Stimulated activated naive CD8-positive, alpha-beta T cell treated with anti-CD3 and anti-CD28 coated beads, Interleukin-15, amount 100 ng/mL, for 72 hours (primary cell): ENCODE measurements around the gene TEDC1.

Source experiments
- ATAC-seq: fragments of 150-1000 bp; cut with Tn5 transposase; 2 replicates; pipeline ENCODE4 v1.10.0; 2021; ENCODE audit warnings: mild to moderate bottlenecking, moderate library complexity
- DNase-seq, 2 donors: peaks; one replicate each; pipeline ENCODE4 v3.0.0; 2021 to 2022
- H3K27ac Mint-ChIP-seq, 2 donors: one replicate each; pipeline ENCODE4 v1.8.0; 2022; ENCODE audit warnings: mild to moderate bottlenecking in 2 of 2, mixed read lengths in 2 of 2, moderate library complexity in 2 of 2
- H3K27me3 Mint-ChIP-seq: one replicate; pipeline ENCODE4 v1.8.0; 2022; ENCODE audit warnings: mixed read lengths
- H3K4me1 Mint-ChIP-seq: one replicate; pipeline ENCODE4 v1.8.0; 2022; ENCODE audit warnings: mild to moderate bottlenecking, mixed read lengths
- H3K4me3 Mint-ChIP-seq, 2 donors: one replicate each; pipeline ENCODE4 v1.8.0; 2022; ENCODE audit warnings: mild to moderate bottlenecking in 2 of 2, mixed read lengths in 2 of 2, moderate library complexity in 1 of 2
- H3K9me3 Mint-ChIP-seq, 2 donors: one replicate each; pipeline ENCODE4 v1.8.0; 2022; ENCODE audit warnings: mixed read lengths in 2 of 2

TEDC1 gene, protein sequence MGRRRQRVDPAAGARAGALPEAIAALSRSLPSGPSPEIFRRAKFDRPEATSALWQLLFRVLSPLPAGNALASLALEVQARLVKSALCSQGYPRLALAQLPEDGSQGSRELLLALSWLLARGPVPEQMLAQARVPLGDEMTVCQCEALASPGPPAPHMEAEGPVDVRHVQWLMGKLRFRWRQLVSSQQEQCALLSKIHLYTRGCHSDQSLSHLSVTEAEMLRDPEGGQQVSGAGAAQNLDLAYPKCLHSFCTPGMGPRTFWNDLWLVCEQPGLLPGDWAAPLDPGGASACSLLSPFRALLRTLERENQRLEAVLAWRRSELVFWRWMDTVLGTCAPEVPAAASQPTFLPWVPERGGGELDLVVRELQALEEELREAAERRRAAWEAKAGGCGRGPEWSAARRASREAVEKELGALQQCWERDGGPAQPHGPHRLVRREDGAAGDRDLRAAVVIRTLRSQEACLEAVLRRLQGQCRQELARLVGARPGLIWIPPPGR

GRCh38 chr14:105490572-105491365 lies at the start of gene TEDC1:
TEDC1 (plus strand) TSS chr14:105491246; CDS start chr14:105491376, 130 bp downstream.
- Mint-ChIP-seq H3K4me1 (peaks cover 43% of the 10 kb centered on the region), H3K27ac (peak within 1 kb of the TSS; percentile 92 to 94), H3K27me3 (peaks cover 6% of the 10 kb centered on the region), H3K4me3 (peak within 1 kb of the TSS; percentile 84 to 93), H3K9me3 (no peaks in the 10 kb centered on the region)
- DNase-seq (peak; percentile 99 to 100), ATAC-seq (peak; percentile 84)

- Mint-ChIP-seq H3K4me1 (peaks cover 6% of the 10 kb centered on the region), H3K9me3 (no peaks in the 10 kb centered on the region), H3K27ac (peak overlapping the region in 1 of 2 donors; percentile 81), H3K4me3 (no peak overlapping the region), H3K27me3 (no peaks in the 10 kb centered on the region)
- ATAC-seq, result no peak
- no peak for DNase-seq
Observed at GRCh38 chr14:105442125-105442524, 48.9 kb upstream of the TEDC1 start.

GRCh38 chr14:105442834-105443233 lies 48.2 kb upstream of the TEDC1 start:
- ATAC-seq (no peak), DNase-seq (no peak)
- Mint-ChIP-seq H3K4me3 (no peak overlapping the region), H3K27ac (peak overlapping the region in 1 of 2 donors; percentile 87), H3K27me3 (no peaks in the 10 kb centered on the region), H3K9me3 (no peaks in the 10 kb centered on the region), H3K4me1 (peaks cover 10% of the 10 kb centered on the region)

DNA sequence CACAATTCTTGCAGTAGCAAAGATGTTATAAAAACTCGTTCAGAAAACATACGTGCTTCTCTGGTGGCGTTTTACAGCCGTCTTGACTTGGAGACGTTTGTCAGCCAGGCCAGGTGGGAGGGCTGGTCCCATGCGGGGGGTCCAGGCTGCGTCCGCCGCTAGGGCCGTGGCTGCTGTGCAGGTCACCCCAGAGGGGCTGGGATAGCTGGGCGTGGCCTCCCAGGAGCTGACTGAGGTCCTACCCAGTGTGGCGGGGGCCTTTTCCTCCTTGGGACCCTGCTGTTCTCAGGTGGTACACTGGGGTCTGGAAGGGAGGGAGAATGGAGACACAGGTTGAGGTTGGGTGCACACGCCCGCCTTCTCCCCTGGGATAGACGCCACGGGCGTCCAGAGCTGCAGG lies 46.2 kb upstream of the TEDC1 start:
- DNase-seq (no peak), ATAC-seq (no peak)
- H3K4me3 Mint-ChIP-seq, result no peak overlapping the region
- H3K9me3 Mint-ChIP-seq, result no peaks in the 10 kb centered on the region
- H3K27ac Mint-ChIP-seq, result no peak overlapping the region
- H3K27me3 Mint-ChIP-seq, result no peaks in the 10 kb centered on the region
- H3K4me1 Mint-ChIP-seq, result peaks cover 14% of the 10 kb centered on the region

GRCh38 chr14:105445290-105445689 lies 45.8 kb upstream of the TEDC1 start:
- ATAC-seq (no peak), DNase-seq (no peak)
- H3K4me3 Mint-ChIP-seq, result no peak overlapping the region
- peaks cover 14% of the 10 kb centered on the region for H3K4me1 Mint-ChIP-seq
- peak overlapping the region in 1 of 2 donors; percentile 78 for H3K27ac Mint-ChIP-seq
- no peaks in the 10 kb centered on the region for H3K27me3 Mint-ChIP-seq
- no peaks in the 10 kb centered on the region for H3K9me3 Mint-ChIP-seq

DNA sequence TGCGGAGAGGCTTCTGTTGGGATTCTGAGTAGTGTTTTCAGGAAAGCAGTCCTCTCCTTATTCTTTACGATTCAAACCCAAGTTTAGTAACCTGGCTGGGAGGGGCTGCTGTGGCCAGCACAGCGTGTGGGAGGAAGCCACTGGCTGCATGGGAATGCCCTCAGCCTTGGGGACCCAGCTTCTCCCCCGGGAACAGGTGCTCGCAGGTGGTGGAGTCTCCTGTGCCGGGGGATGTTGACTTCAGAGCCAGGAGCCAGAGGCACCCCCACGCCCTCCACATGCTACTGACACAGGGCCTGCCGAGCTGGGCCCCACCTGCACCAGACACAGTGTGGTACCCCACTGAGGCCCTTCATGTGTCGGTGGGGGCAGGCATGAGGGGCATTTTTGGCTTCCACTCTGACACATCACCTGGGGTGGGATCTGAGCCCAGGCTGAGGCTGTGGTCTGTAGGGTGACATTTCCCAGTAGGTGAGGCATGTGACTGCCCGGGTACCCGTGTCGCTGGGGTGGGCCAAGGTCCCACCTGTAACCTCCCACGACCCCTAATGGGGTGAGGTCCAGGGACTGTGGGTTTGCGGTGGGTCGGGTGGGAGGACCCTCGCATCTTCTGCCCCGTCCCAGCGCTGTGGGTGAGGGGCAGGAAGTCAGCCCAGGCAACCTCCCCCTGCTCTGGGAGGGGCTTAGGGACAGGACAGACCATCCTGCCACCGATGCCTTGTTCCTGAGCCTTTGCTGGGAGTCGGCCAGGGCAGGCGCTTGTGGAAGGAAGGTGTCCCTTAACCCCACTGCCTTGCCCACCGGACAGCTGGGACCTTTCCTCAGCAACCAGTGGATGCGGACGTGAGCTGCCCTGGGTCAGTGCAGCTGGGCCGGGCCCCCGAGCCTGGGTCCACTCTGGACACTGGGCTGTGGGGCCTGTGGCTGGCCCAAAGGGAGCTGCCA lies 44.9 kb upstream of the TEDC1 start:
- Mint-ChIP-seq H3K27me3 (no peaks in the 10 kb centered on the region), H3K4me3 (no peak overlapping the region), H3K27ac (peak overlapping the region in 1 of 2 donors; percentile 42), H3K4me1 (peaks cover 14% of the 10 kb centered on the region), H3K9me3 (no peaks in the 10 kb centered on the region)
- ATAC-seq (no peak), DNase-seq (no peak)

GRCh38 chr14:105446971-105447370 lies 44.1 kb upstream of the TEDC1 start:
- ATAC-seq (no peak), DNase-seq (no peak)
- peak overlapping the region in 1 of 2 donors; percentile 63 for H3K27ac Mint-ChIP-seq
- no peaks in the 10 kb centered on the region for H3K9me3 Mint-ChIP-seq
- H3K4me3 Mint-ChIP-seq, result no peak overlapping the region
- H3K4me1 Mint-ChIP-seq, result peaks cover 14% of the 10 kb centered on the region
- no peaks in the 10 kb centered on the region for H3K27me3 Mint-ChIP-seq

DNA sequence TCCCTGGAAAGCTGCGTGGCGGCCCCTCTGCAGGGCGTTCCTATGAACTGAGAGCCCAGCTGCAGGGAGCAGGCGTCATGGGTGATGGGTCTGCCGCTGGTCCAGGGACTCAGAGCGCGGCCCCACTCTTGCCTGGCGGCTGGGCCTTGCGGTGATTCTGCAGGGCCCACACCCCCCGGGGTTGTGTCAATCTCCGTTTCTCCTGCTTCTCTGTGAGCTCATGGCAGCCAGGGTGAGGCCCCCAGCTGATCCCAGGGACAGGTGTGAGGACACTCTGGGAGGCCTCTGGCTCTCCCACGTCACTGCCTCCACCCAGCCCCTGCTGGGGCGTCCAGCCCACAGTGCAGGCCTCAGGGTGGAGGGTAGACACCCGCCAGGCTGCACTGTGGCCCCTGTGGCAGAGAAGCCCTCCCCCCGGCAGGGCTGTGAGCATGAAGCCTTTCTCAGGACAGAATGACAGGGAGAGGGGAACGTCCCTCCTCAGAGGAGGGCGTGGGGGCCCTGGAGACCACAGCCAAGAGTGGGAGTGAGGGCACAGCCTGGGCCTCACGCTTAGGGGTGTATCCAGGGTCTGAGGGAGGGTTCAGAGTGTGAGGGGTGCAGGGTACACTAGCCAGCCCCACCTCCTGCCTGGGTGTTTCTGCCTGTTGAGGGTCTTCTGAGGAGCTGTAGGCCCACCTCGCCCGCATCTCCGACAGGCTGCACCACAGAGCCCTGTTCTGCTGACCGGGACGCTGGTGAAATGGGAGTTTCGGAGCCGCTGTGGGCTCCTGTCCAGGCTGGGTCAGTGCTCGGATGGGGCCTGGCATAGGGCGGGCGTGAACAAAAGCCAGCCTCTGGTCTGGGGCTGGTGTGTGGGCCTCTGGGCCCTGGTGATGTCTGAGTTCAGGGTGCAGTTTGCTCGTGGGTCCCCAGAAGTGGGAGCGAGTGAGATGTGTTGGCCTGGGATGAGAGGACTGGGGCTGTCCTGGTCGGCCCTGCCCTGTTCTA lies 43.1 kb upstream of the TEDC1 start:
- ATAC-seq, result peak; percentile 6
- Mint-ChIP-seq H3K9me3 (no peaks in the 10 kb centered on the region), H3K4me3 (no peak overlapping the region), H3K4me1 (peaks cover 20% of the 10 kb centered on the region), H3K27me3 (no peaks in the 10 kb centered on the region), H3K27ac (no peak overlapping the region)
- DNase-seq, result no peak

DNA sequence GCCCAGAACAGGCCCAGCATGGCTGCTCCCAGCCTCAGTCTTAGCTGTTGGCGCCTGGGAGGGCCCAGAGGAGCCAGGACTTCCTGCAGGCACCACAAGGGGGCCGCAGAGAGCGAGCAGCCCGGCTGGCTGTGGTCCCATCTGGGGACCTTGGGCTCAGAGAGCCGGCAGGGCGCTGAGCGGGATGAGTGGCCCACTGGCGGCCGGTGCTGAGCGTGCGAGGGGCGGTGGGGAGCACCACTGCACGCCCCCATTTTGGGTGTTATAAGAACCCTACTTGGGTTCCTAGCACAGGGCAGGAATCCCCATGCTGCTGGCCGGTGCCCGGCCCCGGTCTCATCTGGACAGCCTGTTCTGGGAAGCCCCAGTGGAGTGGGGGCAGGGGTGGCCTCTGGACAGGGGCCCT lies 42.3 kb upstream of the TEDC1 start:
- Mint-ChIP-seq H3K4me1 (peaks cover 24% of the 10 kb centered on the region), H3K27me3 (no peaks in the 10 kb centered on the region), H3K27ac (no peak overlapping the region), H3K4me3 (no peak overlapping the region), H3K9me3 (no peaks in the 10 kb centered on the region)
- DNase-seq (peak; percentile 52 to 61), ATAC-seq (peak; percentile 74)

GRCh38 chr14:105449276-105450122 lies 41.5 kb upstream of the TEDC1 start:
- DNase-seq, result no peak
- Mint-ChIP-seq H3K9me3 (no peaks in the 10 kb centered on the region), H3K4me3 (no peak overlapping the region), H3K27ac (no peak overlapping the region), H3K4me1 (peaks cover 30% of the 10 kb centered on the region), H3K27me3 (no peaks in the 10 kb centered on the region)
- peak; percentile 33 for ATAC-seq

GRCh38 chr14:105450123-105450505 lies 40.9 kb upstream of the TEDC1 start:
- ATAC-seq (no peak), DNase-seq (no peak)
- Mint-ChIP-seq H3K4me1 (peaks cover 30% of the 10 kb centered on the region), H3K4me3 (no peak overlapping the region), H3K9me3 (no peaks in the 10 kb centered on the region), H3K27ac (no peak overlapping the region), H3K27me3 (no peaks in the 10 kb centered on the region)

DNA sequence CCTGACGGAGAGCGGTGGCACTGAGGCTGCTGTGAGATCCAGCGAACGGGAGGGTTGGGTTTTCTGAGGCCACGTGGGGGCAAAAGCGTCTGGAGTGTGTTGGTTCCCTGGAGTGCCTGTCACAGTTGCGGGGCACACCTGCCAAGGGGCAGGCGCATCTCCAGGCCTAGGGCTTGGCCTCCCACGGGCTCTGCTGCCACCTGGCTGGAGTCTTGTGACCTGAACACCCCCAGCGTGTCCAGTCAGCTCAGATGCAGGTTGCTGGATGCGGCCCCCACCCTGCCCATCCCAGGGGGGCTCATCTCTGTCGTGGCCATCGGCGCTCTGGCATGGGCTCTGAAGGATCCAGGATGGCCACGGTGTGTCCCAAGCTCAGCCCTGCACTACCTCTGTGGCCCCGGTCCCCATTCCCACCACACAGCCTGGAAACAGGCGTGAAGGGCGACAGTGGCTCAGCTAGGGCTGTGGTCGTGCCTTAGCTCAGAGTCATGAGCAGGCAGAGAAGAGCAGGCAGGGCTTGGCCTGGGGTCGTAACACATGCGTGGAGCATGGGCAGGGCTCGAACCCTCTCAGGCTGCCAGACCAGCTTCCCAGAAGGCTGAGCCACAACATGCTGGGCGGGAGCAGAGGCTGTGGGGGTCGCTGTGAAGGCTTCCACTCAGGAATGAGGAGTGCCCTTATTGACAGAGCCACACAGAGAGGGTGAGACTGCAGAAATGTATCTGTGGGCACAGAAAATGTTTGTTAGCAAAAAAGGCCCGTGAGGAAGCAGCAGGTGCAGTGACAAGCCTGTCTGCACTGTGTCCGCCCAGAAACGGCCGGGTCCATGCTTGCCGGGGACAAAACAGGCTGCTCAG lies 40.0 kb upstream of the TEDC1 start:
- peaks cover 30% of the 10 kb centered on the region for H3K4me1 Mint-ChIP-seq
- no peak overlapping the region for H3K4me3 Mint-ChIP-seq
- no peak overlapping the region for H3K27ac Mint-ChIP-seq
- H3K9me3 Mint-ChIP-seq, result no peaks in the 10 kb centered on the region
- DNase-seq, result no peak
- no peak for ATAC-seq
- H3K27me3 Mint-ChIP-seq, result no peaks in the 10 kb centered on the region

- ATAC-seq, result no peak
- peak overlapping the region; percentile 40 to 88 for H3K27ac Mint-ChIP-seq
- H3K4me1 Mint-ChIP-seq, result peaks cover 19% of the 10 kb centered on the region
- DNase-seq, result no peak
- H3K4me3 Mint-ChIP-seq, result no peak overlapping the region
- H3K27me3 Mint-ChIP-seq, result no peaks in the 10 kb centered on the region
- H3K9me3 Mint-ChIP-seq, result no peaks in the 10 kb centered on the region
Observed at GRCh38 chr14:105452963-105453362, 38.1 kb upstream of the TEDC1 start.
